ENCODE data around the gene CARMIL1. TPM values are rescaled to one million over a fixed set of nuclear protein-coding genes. Genes with fewer than 3 reads are reported as not detected.

CARMIL1 gene
- total RNA-seq, 3 donors from 2014 or later, result 23.6 to 53.0 (median 33.5) TPM

DNA sequence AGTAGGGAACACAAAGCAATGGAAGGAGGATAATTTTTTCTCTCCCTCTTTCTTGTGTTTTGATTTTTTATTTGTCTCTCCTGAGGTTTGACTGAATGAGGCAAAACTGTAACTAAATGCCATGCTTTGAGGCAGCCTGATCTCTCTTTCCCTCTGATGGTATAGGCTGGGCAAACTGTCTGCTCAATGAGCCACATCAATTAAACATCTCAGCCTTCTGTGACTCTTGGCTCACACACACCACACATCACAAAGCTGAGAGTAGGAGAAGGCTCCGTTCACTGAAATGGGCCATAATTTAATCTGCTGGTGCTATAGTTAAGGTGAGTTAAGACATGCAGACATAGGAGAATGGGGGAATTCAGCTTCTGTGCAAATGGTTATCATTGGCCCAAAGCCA is 344.7 kb downstream of the CARMIL1 start:
- intact Hi-C loops (cut with DNase I; ENCODE audit: low total_unique reads), result no loop called here
- Histone ChIP-seq H3K9me3 (no peaks in the 10 kb centered on the region), H3K4me1 (no peaks in the 10 kb centered on the region), H3K27ac (no peak overlapping the region), H3K27me3 (no peaks in the 10 kb centered on the region), H3K4me3 (no peak overlapping the region), H3K36me3 (no peaks in the 10 kb centered on the region)
- TF ChIP-seq CTCF (IDR thresholded peaks at IDR 0.05) (no peak), POLR2AphosphoS5 (IDR thresholded peaks at IDR 0.05) (no peak), POLR2A (IDR thresholded peaks at IDR 0.05) (no peak)
- DNase-seq (ENCODE audit: low spot score in 2 of 2), result no peak

GRCh38 chr6:25627001-25627400 is 347.8 kb downstream of the CARMIL1 start:
- Histone ChIP-seq H3K36me3 (no peaks in the 10 kb centered on the region), H3K4me3 (no peak overlapping the region), H3K27me3 (no peaks in the 10 kb centered on the region), H3K27ac (no peak overlapping the region), H3K4me1 (no peaks in the 10 kb centered on the region), H3K9me3 (no peaks in the 10 kb centered on the region)
- intact Hi-C loops (cut with DNase I; ENCODE audit: low total_unique reads), result no loop called here
- TF ChIP-seq POLR2A (IDR thresholded peaks at IDR 0.05) (no peak), POLR2AphosphoS5 (IDR thresholded peaks at IDR 0.05) (no peak), CTCF (IDR thresholded peaks at IDR 0.05) (no peak)
- DNase-seq (ENCODE audit: low spot score in 2 of 2), result no peak

DNA sequence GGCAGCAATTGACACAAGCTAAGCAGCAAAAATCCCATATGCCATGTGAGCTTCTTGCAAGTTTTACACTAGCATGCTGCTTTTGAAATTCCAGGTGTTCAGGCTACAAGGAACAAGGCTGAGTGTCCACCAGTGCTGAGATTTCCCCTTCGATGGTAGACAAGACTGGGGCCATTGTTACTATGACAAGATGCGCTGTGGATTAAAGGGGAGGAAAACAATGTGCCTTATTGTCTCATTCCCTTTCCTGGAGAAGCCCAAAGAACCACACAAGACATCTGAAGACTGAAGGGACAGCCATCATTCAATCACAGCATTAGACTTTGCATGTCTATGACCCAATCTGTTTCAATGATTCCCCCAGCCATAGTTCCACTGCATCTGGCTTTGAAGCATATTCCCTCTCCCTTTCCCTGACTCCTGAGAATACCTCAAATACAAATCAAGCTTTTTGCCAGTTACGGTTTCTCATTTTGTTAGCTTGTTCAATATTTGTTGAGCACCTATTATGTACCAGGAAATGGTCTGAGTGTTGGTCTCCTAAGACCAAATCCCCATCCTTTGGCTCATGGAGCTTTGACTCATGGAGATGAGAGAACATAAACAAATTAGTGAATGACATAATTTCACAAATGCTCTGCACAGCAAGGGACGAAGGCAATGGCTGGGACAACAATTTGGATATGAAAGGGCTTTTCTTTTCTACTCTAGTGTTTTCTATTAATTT is 349.5 kb downstream of the CARMIL1 start:
- DNase-seq (ENCODE audit: low spot score in 2 of 2), result no peak
- intact Hi-C loops (cut with DNase I; ENCODE audit: low total_unique reads), result no loop called here
- Histone ChIP-seq H3K4me3 (no peak overlapping the region), H3K27me3 (no peaks in the 10 kb centered on the region), H3K9me3 (no peaks in the 10 kb centered on the region), H3K27ac (no peak overlapping the region), H3K36me3 (no peaks in the 10 kb centered on the region), H3K4me1 (no peaks in the 10 kb centered on the region)
- no peak for TF ChIP-seq CTCF (IDR thresholded peaks at IDR 0.05)
- TF ChIP-seq POLR2A (IDR thresholded peaks at IDR 0.05), result no peak
- no peak for TF ChIP-seq POLR2AphosphoS5 (IDR thresholded peaks at IDR 0.05)

DNA sequence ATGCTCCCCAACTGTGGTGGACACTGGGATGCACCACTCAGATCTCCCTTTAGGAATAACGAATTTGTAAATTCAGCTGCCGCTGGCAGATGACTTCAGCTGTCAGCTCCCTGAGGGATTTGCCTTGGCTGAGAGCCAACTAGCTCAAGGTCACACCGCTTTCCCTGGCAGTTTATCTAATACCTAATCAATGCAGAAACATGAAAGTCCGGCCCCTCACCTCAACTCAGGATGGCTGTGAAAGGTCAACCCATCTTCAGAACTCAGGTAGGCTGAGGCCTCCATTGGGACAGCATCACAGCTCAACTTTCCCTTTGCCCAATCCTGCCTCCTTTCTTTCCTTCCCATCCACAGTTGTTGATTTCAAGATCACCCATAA is 350.0 kb downstream of the CARMIL1 start:
- Histone ChIP-seq H3K27me3 (no peaks in the 10 kb centered on the region), H3K36me3 (no peaks in the 10 kb centered on the region), H3K4me1 (no peaks in the 10 kb centered on the region), H3K4me3 (no peak overlapping the region), H3K27ac (no peak overlapping the region), H3K9me3 (no peaks in the 10 kb centered on the region)
- TF ChIP-seq CTCF (IDR thresholded peaks at IDR 0.05) (no peak), POLR2A (IDR thresholded peaks at IDR 0.05) (no peak)
- intact Hi-C loops (cut with DNase I; ENCODE audit: low total_unique reads), result no loop called here
- DNase-seq (ENCODE audit: low spot score in 2 of 2), result no peak

GRCh38 chr6:25630508-25631278 is 351.5 kb downstream of the CARMIL1 start:
- intact Hi-C loops (cut with DNase I; ENCODE audit: low total_unique reads), result no loop called here
- Histone ChIP-seq H3K27me3 (no peaks in the 10 kb centered on the region), H3K36me3 (no peaks in the 10 kb centered on the region), H3K4me1 (no peaks in the 10 kb centered on the region), H3K9me3 (no peaks in the 10 kb centered on the region), H3K4me3 (no peak overlapping the region), H3K27ac (no peak overlapping the region)
- DNase-seq (ENCODE audit: low spot score in 2 of 2), result no peak
- TF ChIP-seq CTCF (IDR thresholded peaks at IDR 0.05), result no peak
- TF ChIP-seq POLR2A (IDR thresholded peaks at IDR 0.05), result no peak
- TF ChIP-seq POLR2AphosphoS5 (IDR thresholded peaks at IDR 0.05), result no peak

Data from breast epithelium (tissue), 4 donors.